Activated CD8-positive, alpha-beta memory T cell treated with anti-CD3 and anti-CD28 coated beads, Interleukin-2, amount 10 ng/mL, durations not matched to agents 7 days and 5 days (primary cell): ENCODE results near the gene ELOVL7. TPM values are rescaled to one million over a fixed set of nuclear protein-coding genes. Genes with fewer than 3 reads are reported as not detected.

Experiments
- ATAC-seq: fragments of 150-1000 bp; cut with Tn5 transposase; one replicate; pipeline ENCODE4 v1.10.0; 2021; ENCODE audit warnings: moderate library complexity
- CTCF ChIA-PET: fragments of 350-600 bp; sonication (Branson Sonifier 250); formaldehyde crosslinking; loops from one replicate; lab custom pipeline; 2021; ENCODE audit warnings: antibody characterized with exemption; lab: Charles Lee
- DNase-seq: peaks from one replicate; pipeline ENCODE4 v3.0.0-alpha.2; 2020
- H3K27ac Mint-ChIP-seq: one replicate; pipeline ENCODE4 v1.8.0; 2021; ENCODE audit warnings: mild to moderate bottlenecking, mixed read lengths
- H3K27me3 Mint-ChIP-seq: one replicate; pipeline ENCODE4 v1.8.0; 2021; ENCODE audit warnings: mixed read lengths
- H3K36me3 Mint-ChIP-seq: one replicate; pipeline ENCODE4 v1.8.0; 2021; ENCODE audit warnings: mild to moderate bottlenecking, mixed read lengths
- H3K4me1 Mint-ChIP-seq: one replicate; pipeline ENCODE4 v1.8.0; 2021; ENCODE audit warnings: mixed read lengths
- H3K4me3 Mint-ChIP-seq: one replicate; pipeline ENCODE4 v1.8.0; 2021; ENCODE audit warnings: mild to moderate bottlenecking, moderate library complexity, mixed read lengths
- H3K9me3 Mint-ChIP-seq: one replicate; pipeline ENCODE4 v1.8.0; 2022; ENCODE audit warnings: low read depth, mixed read lengths
- total RNA-seq, 2 experiments: library from RNA; stranded (reverse); gene quantifications; one replicate each; pipeline ENCODE4 v1.2.3, GENCODE V29; 2021

Gene ELOVL7
- total RNA-seq, 2 experiments from 2014 or later: 0.44 to 0.87 TPM

- Mint-ChIP-seq H3K27me3 (peaks cover 4% of the 10 kb centered on the region), H3K4me1 (no peaks in the 10 kb centered on the region), H3K27ac (no peak overlapping the region), H3K36me3 (no peaks in the 10 kb centered on the region), H3K9me3 (no peaks in the 10 kb centered on the region), H3K4me3 (no peak overlapping the region)
- DNase-seq: no peak
- ATAC-seq: no peak
- CTCF ChIA-PET: no interaction called here
Observed at GRCh38 chr5:60852317-60852716, 8.2 kb upstream of the ELOVL7 start.

- Mint-ChIP-seq H3K4me3 (no peak overlapping the region), H3K36me3 (no peaks in the 10 kb centered on the region), H3K27ac (no peak overlapping the region), H3K4me1 (no peaks in the 10 kb centered on the region), H3K9me3 (no peaks in the 10 kb centered on the region), H3K27me3 (peaks cover 7% of the 10 kb centered on the region)
- no peak for ATAC-seq
- no peak for DNase-seq
- CTCF ChIA-PET: no interaction called here
Observed at GRCh38 chr5:60851626-60852025, 7.6 kb upstream of the ELOVL7 start.

- CTCF ChIA-PET: no interaction called here
- H3K27me3 Mint-ChIP-seq: peaks cover 51% of the 10 kb centered on the region
- H3K27ac Mint-ChIP-seq: no peak overlapping the region
- no peak for ATAC-seq
- no peaks in the 10 kb centered on the region for H3K9me3 Mint-ChIP-seq
- H3K4me3 Mint-ChIP-seq: no peak overlapping the region
- H3K36me3 Mint-ChIP-seq: no peaks in the 10 kb centered on the region
- no peak for DNase-seq
- H3K4me1 Mint-ChIP-seq: peaks cover 14% of the 10 kb centered on the region
Observed at GRCh38 chr5:60846298-60846697, 2.2 kb upstream of the ELOVL7 start.

- H3K27ac Mint-ChIP-seq: no peak overlapping the region
- peaks cover 63% of the 10 kb centered on the region for H3K27me3 Mint-ChIP-seq
- H3K36me3 Mint-ChIP-seq: no peaks in the 10 kb centered on the region
- peaks cover 14% of the 10 kb centered on the region for H3K4me1 Mint-ChIP-seq
- DNase-seq (no peak), ATAC-seq (no peak)
- peak overlapping the region; percentile 73 for H3K4me3 Mint-ChIP-seq
- no peaks in the 10 kb centered on the region for H3K9me3 Mint-ChIP-seq
- CTCF ChIA-PET: no interaction called here
Observed at GRCh38 chr5:60843386-60843935, 608 bp downstream of the ELOVL7 start.

- peak overlapping the region; percentile 73 for H3K4me3 Mint-ChIP-seq
- H3K9me3 Mint-ChIP-seq: no peaks in the 10 kb centered on the region
- no peak overlapping the region for H3K27ac Mint-ChIP-seq
- no peak for ATAC-seq
- peaks cover 14% of the 10 kb centered on the region for H3K4me1 Mint-ChIP-seq
- peaks cover 64% of the 10 kb centered on the region for H3K27me3 Mint-ChIP-seq
- CTCF ChIA-PET: interaction anchor here (0.9 kb wide), 1 partner anchor 13 kb away, joined by 4 read pairs; no protein-coding TSS in a partner anchor
- no peaks in the 10 kb centered on the region for H3K36me3 Mint-ChIP-seq
- no peak for DNase-seq
Observed at GRCh38 chr5:60842871-60843385, 1.1 kb downstream of the ELOVL7 start.

GRCh38 chr5:60841361-60841760 is 2.7 kb downstream of the ELOVL7 start:
- no peak overlapping the region for H3K27ac Mint-ChIP-seq
- DNase-seq (no peak), ATAC-seq (no peak)
- CTCF ChIA-PET: interaction anchor here (0.7 kb wide), 1 partner anchor 644 kb away, joined by 5 read pairs; no protein-coding TSS in a partner anchor
- H3K36me3 Mint-ChIP-seq: no peaks in the 10 kb centered on the region
- H3K9me3 Mint-ChIP-seq: no peaks in the 10 kb centered on the region
- H3K4me3 Mint-ChIP-seq: no peak overlapping the region
- H3K27me3 Mint-ChIP-seq: peaks cover 61% of the 10 kb centered on the region
- H3K4me1 Mint-ChIP-seq: peaks cover 14% of the 10 kb centered on the region

GRCh38 chr5:60836131-60836530 is 7.9 kb downstream of the ELOVL7 start:
- no peaks in the 10 kb centered on the region for H3K9me3 Mint-ChIP-seq

GRCh38 chr5:60835554-60835953 is 8.5 kb downstream of the ELOVL7 start:
- Mint-ChIP-seq H3K4me1 (peaks cover 2% of the 10 kb centered on the region), H3K27ac (no peak overlapping the region), H3K36me3 (no peaks in the 10 kb centered on the region), H3K9me3 (no peaks in the 10 kb centered on the region), H3K27me3 (peaks cover 25% of the 10 kb centered on the region), H3K4me3 (no peak overlapping the region)
- DNase-seq: no peak
- CTCF ChIA-PET: no interaction called here
- ATAC-seq: no peak

More at GRCh38 chr5:60836131-60836530, 7.9 kb downstream of the ELOVL7 start:
- Mint-ChIP-seq H3K4me1 (no peaks in the 10 kb centered on the region), H3K36me3 (no peaks in the 10 kb centered on the region), H3K4me3 (no peak overlapping the region), H3K27me3 (peaks cover 25% of the 10 kb centered on the region), H3K27ac (no peak overlapping the region)
- ATAC-seq: no peak
- DNase-seq: no peak
- CTCF ChIA-PET: no interaction called here

GRCh38 chr5:60833520-60833919 is 10.5 kb downstream of the ELOVL7 start:
- H3K27ac Mint-ChIP-seq: no peak overlapping the region
- CTCF ChIA-PET: no interaction called here
- no peaks in the 10 kb centered on the region for H3K9me3 Mint-ChIP-seq
- DNase-seq (no peak), ATAC-seq (no peak)
- H3K27me3 Mint-ChIP-seq: peaks cover 14% of the 10 kb centered on the region
- no peak overlapping the region for H3K4me3 Mint-ChIP-seq
- peaks cover 11% of the 10 kb centered on the region for H3K4me1 Mint-ChIP-seq
- H3K36me3 Mint-ChIP-seq: no peaks in the 10 kb centered on the region

GRCh38 chr5:60830581-60831127 is 13.4 kb downstream of the ELOVL7 start:
- Mint-ChIP-seq H3K27me3 (peaks cover 1% of the 10 kb centered on the region), H3K4me1 (peaks cover 20% of the 10 kb centered on the region), H3K27ac (no peak overlapping the region), H3K9me3 (no peaks in the 10 kb centered on the region), H3K36me3 (no peaks in the 10 kb centered on the region), H3K4me3 (no peak overlapping the region)
- no peak for DNase-seq
- ATAC-seq: peak; percentile 51
- CTCF ChIA-PET: interaction anchor here (1.4 kb wide), 1 partner anchor 12 kb away, joined by 4 read pairs; no protein-coding TSS in a partner anchor

- no peaks in the 10 kb centered on the region for H3K27me3 Mint-ChIP-seq
- H3K4me1 Mint-ChIP-seq: peaks cover 20% of the 10 kb centered on the region
- H3K4me3 Mint-ChIP-seq: no peak overlapping the region
- peak; percentile 70 for ATAC-seq
- DNase-seq: no peak
- CTCF ChIA-PET: interaction anchor here (0.7 to 1.4 kb wide), 2 partner anchors 11 to 13 kb away, joined by 3 to 4 read pairs; no protein-coding TSS in a partner anchor
- no peaks in the 10 kb centered on the region for H3K36me3 Mint-ChIP-seq
- H3K27ac Mint-ChIP-seq: peak overlapping the region; percentile 39
- H3K9me3 Mint-ChIP-seq: no peaks in the 10 kb centered on the region
Observed at GRCh38 chr5:60829490-60830266, 14.4 kb downstream of the ELOVL7 start.

GRCh38 chr5:60827201-60827600 is 16.9 kb downstream of the ELOVL7 start:
- Mint-ChIP-seq H3K4me3 (no peak overlapping the region), H3K27me3 (no peaks in the 10 kb centered on the region), H3K36me3 (no peaks in the 10 kb centered on the region), H3K4me1 (peaks cover 20% of the 10 kb centered on the region), H3K27ac (no peak overlapping the region), H3K9me3 (no peaks in the 10 kb centered on the region)
- no peak for DNase-seq
- CTCF ChIA-PET: interaction anchor here (1.1 kb wide), 2 partner anchors 12 to 17 kb away, joined by 3 to 4 read pairs; partner anchors contain the start of gene ELOVL7
- ATAC-seq: no peak

GRCh38 chr5:60826653-60827052 is 17.4 kb downstream of the ELOVL7 start:
- no peak for DNase-seq
- no peaks in the 10 kb centered on the region for H3K36me3 Mint-ChIP-seq
- no peak overlapping the region for H3K4me3 Mint-ChIP-seq
- no peaks in the 10 kb centered on the region for H3K27me3 Mint-ChIP-seq
- H3K4me1 Mint-ChIP-seq: peaks cover 20% of the 10 kb centered on the region
- no peak for ATAC-seq
- H3K27ac Mint-ChIP-seq: no peak overlapping the region
- CTCF ChIA-PET: interaction anchor here (1.1 kb wide), 2 partner anchors 11 to 18 kb away, joined by 3 to 4 read pairs; partner anchors contain the start of gene ELOVL7
- no peaks in the 10 kb centered on the region for H3K9me3 Mint-ChIP-seq
